Astrocyte of the cerebellum (primary cell): ENCODE data around the gene CASP8AP2.

Source experiments
- DNase-seq: peaks from one replicate; pipeline ENCODE4 v3.0.0-alpha.2; 2011; ENCODE audit warnings: low read depth
- H3K4me3 ChIP-seq: 2 replicates; pipeline ENCODE4 v1.5.1; 2011; ENCODE audit warnings: mild to moderate bottlenecking, low read depth, low read length, moderate library complexity
- in situ Hi-C: cut with HindIII; loops from 2 replicates; pipeline ENCODE4 v1.10.0; 2017; ENCODE audit warnings: low sequenced_read_pairs
- TF ChIP-seq, protein P1 (sequence below): IDR thresholded peaks from 2 replicates; pipeline ENCODE4 v1.5.1; 2012; ENCODE audit warnings: low read length, low read depth, moderate library complexity, mild to moderate bottlenecking; ENCODE audit errors: missing control alignments

CASP8AP2 gene

DNA sequence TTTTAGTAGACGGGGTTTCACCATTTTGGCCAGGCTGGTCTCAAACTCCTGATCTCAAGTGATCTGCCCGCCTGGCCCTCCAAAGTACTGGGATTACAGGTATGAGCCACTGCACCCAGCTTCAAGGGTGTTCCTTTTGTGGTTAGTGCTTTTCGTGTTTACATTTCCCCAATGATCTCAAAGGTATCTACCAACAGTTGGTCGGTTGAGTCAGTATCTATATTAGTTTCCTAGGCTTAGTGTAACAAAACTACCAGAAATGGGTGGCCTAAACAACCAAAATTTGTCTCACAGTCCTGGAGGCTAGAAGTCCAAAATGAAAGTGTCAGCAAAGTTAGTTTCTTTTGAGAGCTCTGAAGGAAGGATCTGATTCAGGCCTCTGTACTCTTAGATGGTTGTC is 30.1 kb downstream of the CASP8AP2 start:
- DNase-seq, result no peak
- H3K4me3 ChIP-seq, result no peak overlapping the region
- TF ChIP-seq, protein P1, sequence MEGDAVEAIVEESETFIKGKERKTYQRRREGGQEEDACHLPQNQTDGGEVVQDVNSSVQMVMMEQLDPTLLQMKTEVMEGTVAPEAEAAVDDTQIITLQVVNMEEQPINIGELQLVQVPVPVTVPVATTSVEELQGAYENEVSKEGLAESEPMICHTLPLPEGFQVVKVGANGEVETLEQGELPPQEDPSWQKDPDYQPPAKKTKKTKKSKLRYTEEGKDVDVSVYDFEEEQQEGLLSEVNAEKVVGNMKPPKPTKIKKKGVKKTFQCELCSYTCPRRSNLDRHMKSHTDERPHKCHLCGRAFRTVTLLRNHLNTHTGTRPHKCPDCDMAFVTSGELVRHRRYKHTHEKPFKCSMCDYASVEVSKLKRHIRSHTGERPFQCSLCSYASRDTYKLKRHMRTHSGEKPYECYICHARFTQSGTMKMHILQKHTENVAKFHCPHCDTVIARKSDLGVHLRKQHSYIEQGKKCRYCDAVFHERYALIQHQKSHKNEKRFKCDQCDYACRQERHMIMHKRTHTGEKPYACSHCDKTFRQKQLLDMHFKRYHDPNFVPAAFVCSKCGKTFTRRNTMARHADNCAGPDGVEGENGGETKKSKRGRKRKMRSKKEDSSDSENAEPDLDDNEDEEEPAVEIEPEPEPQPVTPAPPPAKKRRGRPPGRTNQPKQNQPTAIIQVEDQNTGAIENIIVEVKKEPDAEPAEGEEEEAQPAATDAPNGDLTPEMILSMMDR, result no peak
- in situ Hi-C loops, result no loop called here

DNA sequence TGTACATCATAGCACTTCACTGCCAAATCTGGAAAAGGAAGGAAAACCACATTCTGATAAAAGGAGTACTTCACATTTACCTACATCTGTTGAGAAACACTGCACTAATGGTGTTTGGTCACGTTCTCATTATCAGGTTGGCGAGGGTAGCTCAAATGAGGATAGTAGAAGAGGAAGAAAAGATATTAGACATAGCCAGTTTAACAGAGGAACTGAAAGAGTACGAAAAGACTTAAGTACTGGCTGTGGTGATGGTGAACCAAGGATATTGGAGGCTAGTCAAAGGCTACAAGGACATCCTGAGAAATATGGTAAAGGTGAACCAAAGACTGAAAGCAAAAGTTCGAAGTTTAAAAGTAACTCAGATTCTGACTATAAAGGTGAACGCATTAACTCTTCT is 32.6 kb downstream of the CASP8AP2 start:
- TF ChIP-seq, protein P1, result no peak
- DNase-seq, result no peak
- H3K4me3 ChIP-seq, result no peak overlapping the region
- in situ Hi-C loops, result no loop called here

DNA sequence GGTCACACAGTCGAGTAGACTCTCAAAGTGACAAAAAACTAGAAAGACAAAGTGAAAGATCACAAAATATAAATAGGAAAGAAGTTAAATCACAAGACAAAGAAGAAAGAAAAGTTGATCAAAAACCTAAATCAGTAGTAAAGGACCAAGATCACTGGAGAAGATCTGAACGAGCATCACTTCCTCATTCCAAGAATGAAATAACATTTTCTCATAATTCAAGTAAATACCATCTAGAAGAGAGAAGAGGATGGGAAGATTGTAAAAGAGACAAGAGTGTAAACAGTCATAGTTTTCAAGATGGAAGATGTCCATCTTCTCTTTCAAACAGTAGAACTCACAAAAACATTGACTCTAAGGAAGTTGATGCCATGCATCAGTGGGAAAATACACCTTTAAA is 33.0 kb downstream of the CASP8AP2 start:
- H3K4me3 ChIP-seq, result no peak overlapping the region
- TF ChIP-seq, protein P1, result no peak
- in situ Hi-C loops, result no loop called here
- no peak for DNase-seq

DNA sequence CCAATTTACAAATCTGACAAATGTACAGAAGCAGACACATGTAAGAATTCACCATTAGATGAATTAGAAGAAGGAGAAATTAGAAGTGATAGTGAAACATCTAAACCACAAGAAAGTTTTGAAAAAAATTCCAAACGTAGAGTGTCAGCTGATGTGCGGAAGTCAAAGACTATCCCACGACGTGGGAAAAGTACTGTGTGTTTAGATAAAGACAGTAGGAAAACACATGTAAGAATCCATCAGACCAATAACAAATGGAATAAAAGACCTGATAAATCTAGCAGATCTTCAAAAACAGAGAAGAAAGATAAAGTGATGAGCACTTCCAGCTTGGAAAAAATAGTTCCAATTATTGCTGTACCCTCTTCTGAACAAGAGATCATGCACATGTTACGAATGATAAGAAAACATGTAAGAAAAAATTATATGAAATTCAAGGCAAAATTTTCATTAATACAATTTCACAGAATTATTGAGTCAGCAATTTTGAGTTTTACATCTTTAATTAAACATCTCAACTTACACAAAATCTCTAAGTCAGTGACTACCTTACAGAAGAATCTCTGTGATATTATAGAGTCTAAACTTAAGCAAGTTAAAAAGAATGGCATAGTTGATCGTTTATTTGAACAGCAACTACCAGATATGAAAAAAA is 36.5 kb downstream of the CASP8AP2 start:
- H3K4me3 ChIP-seq, result no peak overlapping the region
- no peak for DNase-seq
- TF ChIP-seq, protein P1, result no peak
- in situ Hi-C loops, result no loop called here

DNA sequence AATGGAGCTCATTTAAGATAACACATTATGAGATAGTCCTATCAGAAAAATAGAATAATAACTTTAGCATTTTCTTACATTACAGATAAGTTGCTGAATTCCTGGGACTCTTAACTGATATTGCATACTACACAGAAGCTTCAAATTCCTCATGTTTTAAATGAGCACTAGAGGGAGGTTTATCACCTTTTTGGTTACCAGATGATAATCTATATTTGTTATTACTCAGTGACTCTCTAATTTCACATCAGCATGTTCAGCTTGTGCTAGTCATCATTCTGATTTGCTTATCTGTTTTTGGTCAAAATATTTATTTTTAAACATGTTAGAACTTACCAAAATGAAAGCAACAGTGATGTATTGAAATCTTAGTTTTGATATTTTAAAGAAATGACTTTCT is 44.0 kb downstream of the CASP8AP2 start:
- no peak for DNase-seq
- H3K4me3 ChIP-seq, result no peak overlapping the region
- TF ChIP-seq, protein P1, result no peak
- in situ Hi-C loops, result no loop called here

DNA sequence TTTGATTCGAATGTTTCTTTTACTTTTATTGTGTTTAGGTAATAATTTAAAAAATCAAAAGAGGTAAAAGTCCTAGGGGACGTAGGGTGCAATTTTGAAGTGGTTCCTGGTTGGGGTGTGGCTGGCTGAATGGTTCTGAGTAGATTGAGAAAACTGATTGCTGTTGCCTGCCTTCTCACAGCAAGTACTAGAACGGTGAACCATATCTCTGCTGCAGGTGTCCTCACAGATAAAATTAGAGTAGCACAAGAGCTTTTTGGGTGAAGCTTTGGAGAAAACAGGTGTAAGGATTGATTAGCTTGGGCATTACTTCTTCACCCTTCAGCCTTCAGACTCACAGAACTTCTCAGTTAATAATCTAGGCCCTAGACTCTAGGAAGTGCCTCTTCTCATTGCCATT is 44.8 kb downstream of the CASP8AP2 start:
- TF ChIP-seq, protein P1, result no peak
- in situ Hi-C loops, result no loop called here
- no peak for DNase-seq
- no peak overlapping the region for H3K4me3 ChIP-seq
